Astrocyte (in vitro differentiated cells and primary cell): ENCODE measurements around the gene LSMEM2.

ENCODE experiments used
- EZH2 ChIP-seq: IDR thresholded peaks from 2 replicates; pipeline ENCODE4 v1.6.1; 2012; ENCODE audit warnings: mild to moderate bottlenecking, low read length, inconsistent platforms; ENCODE audit not compliant: insufficient read depth
- TF ChIP-seq, protein P1 (sequence below): IDR thresholded peaks from 2 replicates; pipeline ENCODE4 v1.5.1; 2011; ENCODE audit warnings: low read depth, mild to moderate bottlenecking, inconsistent platforms, low read length, moderate library complexity; ENCODE audit not compliant: insufficient read depth

DNA sequence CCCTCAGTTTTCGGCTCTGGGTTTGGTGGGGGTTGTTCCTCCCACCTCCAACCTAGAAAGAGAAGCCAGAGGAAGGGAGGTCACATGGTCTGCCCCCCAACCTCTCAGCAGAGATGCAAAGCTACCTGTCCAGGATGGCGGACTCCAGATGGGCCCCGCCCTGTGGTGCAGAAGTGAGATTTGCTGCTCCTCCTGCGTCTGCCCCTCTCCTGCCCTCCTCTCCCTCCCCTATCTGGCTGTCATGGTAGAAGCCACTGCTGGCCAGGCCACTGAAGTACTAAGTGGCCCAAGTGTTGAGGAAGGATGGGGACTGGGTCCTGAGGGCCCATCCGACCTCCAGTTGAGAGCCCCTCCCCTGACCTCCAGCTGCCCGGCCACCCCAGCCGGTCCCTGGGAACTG is 12.1 kb upstream of the LSMEM2 start:
- TF ChIP-seq, protein P1, sequence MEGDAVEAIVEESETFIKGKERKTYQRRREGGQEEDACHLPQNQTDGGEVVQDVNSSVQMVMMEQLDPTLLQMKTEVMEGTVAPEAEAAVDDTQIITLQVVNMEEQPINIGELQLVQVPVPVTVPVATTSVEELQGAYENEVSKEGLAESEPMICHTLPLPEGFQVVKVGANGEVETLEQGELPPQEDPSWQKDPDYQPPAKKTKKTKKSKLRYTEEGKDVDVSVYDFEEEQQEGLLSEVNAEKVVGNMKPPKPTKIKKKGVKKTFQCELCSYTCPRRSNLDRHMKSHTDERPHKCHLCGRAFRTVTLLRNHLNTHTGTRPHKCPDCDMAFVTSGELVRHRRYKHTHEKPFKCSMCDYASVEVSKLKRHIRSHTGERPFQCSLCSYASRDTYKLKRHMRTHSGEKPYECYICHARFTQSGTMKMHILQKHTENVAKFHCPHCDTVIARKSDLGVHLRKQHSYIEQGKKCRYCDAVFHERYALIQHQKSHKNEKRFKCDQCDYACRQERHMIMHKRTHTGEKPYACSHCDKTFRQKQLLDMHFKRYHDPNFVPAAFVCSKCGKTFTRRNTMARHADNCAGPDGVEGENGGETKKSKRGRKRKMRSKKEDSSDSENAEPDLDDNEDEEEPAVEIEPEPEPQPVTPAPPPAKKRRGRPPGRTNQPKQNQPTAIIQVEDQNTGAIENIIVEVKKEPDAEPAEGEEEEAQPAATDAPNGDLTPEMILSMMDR = no peak
- no peak for TF ChIP-seq EZH2
